Measurements from ENCODE around the gene VWA5B1.

- TF ChIP-seq POLR2A (IDR thresholded peaks at IDR 0.05; ENCODE audit: low read length) (no peak), GATA1 (IDR thresholded peaks at IDR 0.05; ENCODE audit: low read depth, low read length) (no peak)
Observed at GRCh38 chr1:20403423-20404145, 112.9 kb downstream of the VWA5B1 start.
